SW 1271 (cell line): ENCODE measurements around the gene RICTOR.
"Not testable (repeated sequence)": the region's sequence is repeated elsewhere in the genome, so short reads cannot be mapped to it uniquely, and the experiment has no call there.

Source experiments
- DNase-seq, 2 experiments: peaks; one replicate each; lab custom pipeline; 2025; lab: John Stamatoyannopoulos, UW

Gene RICTOR

DNA sequence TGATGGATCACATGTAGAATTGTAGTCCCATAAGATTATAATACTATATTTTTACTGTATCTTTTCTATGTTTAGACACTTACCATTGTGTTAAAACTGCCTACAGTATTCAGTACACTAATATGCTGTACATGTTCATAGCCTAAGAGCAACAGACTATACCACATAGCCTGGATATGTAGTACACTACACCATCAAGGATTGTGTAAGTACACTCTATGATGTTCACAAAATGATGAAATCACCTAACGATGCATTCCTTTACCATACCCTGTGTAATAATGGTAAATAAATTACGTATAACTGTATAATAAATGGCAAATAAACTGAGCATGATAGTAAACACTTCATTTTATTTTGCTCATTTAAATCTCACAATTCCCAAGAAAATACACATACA, 60.3 kb downstream of the RICTOR start:
- no peak for DNase-seq

DNA sequence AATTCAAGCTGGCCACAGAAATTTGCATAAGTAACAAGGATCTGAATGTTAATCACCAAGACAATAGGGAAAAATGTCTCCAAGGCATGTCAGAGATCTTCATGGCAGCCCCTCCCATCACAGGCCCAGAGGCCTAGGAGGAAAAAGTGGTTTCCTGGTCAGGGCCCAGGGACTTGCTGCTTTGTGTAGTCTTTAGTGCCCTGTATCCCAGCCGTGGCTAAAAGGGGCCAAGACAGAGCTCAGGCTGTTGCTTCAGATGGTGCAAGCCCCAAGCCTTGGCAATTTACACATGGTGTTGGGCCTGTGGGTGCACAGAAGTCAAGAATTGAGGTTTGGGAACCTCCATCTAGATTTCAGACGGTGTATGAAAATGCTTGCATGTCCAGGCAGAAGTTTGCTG, 63.2 kb downstream of the RICTOR start:
- DNase-seq: not testable (repeated sequence)

DNA sequence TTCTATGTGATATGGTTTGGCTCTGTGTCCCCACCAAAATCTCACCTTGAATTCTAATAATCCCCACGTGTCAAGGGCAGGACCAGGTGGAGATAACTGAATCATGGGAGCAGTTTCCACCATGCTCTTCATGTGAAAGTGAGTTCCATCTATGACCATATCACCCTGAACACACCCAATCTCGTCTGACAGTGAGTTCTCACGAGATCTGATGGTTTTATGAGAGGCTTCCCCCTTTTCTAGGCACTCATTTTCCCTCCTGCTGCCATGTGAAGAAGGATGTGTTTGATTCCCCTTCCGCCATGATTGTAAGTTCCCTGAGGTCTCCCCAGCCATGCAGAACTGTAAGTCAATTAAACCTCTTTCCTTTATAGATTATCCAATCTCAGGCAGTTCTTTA, 64.2 kb downstream of the RICTOR start:
- no peak for DNase-seq

DNA sequence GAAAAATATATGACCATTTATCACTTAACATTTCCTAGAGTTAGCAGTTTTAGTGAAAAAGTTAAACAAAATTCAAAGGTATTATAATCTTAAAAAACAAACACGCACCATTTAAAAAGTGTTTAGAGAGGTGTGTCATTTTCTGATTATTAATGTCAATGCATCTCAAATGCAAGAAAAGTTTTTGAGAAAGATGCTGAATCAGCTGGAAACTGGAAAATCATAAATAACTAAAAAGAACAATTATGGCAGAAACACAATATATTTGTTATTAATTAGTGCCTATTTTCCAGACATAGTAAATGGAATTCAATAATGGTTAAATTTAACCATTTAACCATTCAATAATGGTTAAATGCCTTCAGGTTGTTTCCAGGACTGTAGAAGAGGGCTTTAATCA, 64.9 kb downstream of the RICTOR start:
- no peak for DNase-seq

DNA sequence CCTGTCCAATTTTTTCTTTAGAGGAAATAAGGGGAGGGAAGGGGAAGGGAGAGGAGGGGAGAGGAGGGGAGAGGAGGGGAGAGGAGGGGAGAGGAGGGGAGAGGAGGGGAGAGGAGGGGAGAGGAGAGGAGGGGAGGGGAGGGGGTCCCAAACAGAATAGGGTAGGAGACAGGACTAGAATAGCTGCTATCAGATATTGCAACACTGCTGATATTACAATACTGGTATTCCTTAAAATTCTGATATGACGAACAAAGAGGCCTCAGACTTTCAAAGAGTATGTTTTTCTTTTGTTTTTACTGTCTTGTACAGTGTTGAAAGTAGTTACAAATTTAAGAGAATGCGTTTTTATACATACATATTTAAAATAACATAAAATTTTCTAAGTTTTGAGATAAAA, 67.5 kb downstream of the RICTOR start:
- DNase-seq: no peak

DNA sequence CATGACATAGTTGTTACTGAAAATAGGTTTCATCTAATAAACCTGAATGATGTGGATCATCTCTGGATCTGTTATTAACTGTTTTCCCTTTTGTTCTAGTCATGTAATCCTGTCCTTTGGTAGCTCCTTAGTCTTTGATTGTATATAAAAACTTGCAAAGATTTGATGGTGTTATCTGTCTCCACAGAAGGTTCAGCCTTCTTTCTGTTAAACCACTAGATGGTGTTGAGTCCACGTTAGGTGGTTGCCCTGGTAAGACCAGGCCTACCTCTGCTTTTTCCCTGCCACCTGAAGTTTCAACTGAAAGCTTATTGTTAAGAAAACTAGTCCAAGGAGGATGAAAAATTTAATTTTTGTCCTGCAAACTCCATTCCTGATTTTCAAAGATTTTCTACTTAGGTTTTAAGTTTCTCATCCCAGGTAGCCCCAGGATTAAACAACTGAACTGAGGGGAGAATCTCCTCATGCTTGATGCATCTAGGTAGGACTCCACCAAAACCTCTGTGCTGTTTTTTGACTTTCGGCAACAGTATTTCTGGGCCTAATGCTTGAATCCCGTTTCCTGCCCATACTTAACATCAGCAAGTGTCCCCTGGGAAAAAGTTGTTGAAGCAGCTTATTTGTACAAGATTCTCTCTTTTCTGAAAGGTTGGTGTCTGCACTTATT, 68.5 kb downstream of the RICTOR start:
- DNase-seq: peak in 1 of 2 experiments; percentile 16

DNA sequence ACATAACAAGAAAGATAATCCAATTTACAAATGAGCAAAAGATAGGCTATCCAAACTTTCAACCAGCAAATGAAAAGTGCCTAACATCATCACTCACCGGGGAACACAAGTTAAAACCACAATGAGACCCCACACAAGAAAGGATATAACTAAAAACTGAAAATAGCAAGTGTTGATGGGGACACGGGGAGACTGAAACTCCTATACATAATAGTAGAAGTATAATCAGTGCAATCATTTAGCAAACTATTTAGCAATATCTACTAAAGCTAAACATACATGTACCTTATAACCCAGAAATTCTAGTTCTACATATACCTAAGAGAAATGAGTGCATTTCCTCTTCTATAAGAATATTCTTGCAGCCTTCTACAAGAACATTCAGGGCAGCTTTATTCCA, 72.5 kb downstream of the RICTOR start:
- no peak for DNase-seq

DNA sequence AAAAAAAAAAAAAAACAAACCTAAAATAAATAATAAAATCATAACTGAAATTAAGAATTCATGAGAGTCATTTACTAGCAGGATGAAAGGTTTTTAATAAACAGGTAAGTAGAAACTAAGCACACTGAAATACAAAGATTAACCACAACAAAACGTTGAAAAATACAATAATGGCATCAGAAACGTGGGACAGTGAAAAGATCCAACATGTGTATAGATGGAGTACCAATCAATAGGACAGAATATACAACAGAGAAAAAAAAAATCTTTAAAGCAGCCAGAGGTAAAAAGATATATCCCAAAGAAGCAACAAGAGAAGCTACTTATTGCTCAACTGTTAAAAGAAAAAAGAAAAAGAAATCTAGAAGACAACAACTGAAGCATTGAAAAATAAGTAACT, 75.2 kb downstream of the RICTOR start:
- DNase-seq: no peak

DNA sequence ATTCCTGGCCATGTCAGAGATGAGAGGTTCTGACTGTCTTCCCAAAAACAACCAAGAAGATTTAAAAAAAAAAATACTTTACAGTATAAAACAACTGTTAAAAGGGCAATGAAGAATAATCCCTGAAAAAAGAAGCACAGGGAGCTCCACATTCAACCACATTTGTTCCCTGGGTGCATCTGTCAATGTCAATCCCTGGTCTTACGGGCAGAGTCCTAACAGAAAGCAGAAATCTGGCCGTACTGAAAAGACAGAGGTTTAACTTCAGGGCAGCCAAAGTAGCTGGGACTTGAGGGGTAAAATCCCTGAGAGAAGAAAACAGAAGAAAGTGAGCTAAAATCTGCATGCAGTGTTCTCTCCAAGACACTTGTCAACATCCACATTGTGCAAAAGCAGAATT, 76.6 kb downstream of the RICTOR start:
- no peak for DNase-seq

DNA sequence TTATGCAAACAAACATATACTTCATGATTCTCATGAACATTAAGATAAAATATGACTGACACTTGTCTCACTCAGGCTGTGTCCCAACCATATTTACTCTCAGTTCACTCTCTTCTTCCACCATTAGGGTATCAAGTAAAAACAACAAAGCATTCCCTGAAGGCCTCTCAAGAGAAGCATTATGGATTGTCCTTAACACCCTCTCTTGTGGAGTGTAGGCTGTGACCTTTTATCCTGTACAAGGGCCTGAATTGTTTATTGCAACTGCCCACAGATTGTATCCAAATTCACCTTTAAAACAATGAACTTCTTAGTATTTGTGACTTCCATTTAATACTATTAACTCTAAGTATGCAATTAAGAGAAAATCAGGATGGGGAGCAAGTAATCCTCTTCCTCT, 78.1 kb downstream of the RICTOR start:
- DNase-seq: no peak

DNA sequence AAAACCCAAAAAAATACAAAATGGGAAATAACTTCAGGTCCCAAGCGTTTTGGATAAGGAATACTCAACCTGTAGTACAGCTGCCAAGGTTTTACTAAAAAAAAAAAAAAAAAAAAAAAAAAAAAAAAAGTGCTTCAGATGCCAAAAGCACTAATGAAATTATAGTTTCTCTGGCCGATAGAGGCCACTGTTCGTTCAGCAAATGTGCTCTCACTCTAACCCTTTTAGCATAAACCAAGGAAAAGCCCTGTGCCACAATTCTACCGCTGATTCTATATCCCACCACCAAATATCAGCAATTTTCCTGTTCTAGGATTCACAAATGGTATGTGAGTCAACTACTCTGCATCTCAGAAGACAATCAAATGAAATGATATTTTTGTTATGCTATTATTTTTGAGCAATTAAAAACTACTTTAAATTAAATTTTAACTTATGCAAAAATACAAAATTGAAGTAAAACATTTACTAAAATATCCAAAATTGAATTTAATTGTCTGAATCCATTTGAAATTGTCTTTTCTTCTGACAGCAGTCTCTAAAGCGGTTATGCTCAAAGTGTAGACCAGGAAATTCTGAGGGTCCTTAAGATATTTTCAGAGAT, 79.8 kb downstream of the RICTOR start:
- peak; percentile 18 to 77 for DNase-seq

DNA sequence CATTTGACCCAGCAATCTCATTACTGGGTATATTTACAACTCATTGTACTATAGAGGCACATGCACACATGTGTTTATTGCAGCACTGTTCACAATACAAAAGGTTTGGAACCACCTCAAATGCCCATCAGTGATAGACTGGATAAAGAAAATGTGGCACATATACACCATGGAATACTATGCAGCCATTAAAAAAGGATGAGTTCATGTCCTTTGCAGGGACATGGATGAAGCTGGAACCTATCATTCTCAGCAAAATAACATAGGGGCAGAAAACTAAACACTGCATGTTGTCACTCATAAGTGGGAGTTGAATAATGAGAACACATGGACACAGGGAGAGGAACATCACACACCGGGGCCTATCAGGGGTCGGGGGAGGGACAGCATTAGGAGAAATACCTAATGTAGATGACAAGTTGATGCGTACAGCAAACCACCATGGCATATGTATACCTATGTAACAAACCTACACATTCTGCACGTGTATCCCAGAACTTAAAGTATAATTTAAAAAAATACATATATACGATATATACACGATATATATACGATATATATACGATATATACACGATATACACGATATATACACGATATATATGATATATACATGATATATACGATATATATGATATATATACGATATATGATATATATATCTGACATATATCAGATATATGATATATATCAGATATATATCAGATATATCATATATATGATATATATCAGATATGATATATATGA, 84.1 kb downstream of the RICTOR start:
- DNase-seq: not testable (repeated sequence)

DNA sequence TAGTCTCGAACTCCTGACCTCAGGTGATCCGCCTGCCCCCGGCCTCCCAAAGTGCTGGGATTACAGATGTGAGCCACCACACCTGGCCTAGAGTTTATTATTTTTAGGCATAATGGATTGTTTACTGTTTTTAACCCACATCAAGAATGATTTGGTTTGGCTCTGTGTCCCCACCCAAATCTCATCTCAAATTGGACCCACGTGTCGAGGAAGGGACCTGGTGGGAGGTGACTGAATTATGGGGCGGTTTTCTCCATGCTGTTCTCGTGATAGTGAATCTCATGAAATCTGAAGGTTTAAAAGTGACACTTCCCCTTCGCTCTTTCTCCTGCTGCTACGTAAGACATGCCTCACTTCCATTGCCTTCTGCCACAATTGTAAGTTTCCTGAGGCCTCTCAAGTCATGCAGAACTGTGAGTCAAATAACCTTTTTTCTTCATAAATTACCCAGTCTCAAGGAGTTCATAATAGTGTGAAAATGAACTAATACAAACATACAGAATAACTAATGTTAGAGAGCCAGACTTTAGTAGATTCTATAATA, 88.2 kb downstream of the RICTOR start:
- no peak for DNase-seq

DNA sequence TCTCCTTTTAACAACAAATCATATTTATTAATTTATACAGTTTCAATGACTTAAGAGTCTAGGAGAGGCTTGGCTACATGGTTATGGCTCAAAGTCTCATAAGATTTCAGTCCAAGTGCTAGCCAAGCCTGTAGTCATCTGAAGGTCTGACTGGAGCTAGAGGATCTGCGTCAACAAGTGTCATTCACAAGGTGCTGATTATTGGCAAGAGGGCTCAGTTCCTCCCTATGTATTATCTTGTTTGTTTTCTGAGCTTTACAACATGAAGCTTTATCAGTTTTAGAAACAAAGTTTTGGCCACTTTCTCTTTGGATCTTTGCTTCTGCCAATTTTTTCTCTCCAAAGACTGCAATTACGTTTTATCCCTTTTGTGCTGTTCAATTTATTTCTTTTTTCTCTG, 94.7 kb downstream of the RICTOR start:
- no peak for DNase-seq

DNA sequence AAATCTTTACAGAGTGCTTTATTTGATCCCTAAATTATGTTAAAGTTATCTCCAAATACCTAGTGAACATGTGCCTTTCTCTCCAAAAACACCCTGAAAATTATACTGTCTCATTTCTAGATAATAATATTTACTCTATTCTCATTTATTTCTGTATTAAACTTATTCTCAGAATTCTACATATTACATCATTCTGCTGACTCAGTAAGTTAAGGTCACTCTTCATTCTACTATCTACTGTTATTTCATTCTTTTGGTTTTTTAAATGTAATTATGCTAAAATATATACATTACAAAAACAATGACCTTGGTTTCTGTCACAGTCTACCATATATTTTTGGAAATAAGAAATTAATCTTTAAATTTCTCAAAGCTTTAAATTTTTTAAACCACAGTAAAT, 96.2 kb downstream of the RICTOR start:
- DNase-seq: no peak

DNA sequence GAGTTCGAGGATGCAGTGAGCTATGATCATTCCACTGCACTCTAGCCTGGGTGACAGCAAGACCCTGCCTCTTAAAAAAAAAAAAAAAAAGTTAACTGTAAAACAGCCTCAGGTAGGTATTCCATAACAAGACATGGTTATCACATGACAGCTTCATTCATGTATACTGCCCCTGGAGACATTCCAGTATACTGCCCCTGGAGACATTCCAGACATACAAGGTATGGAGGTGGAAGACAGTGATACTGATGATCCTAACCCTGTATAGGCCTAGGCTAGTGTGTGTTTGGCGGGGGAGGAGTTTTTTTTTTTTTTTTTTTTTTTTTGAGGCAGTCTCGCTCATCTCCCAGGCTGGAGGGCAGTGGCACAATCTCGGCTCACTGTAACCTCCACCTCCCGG, 105.5 kb downstream of the RICTOR start:
- DNase-seq: no peak

DNA sequence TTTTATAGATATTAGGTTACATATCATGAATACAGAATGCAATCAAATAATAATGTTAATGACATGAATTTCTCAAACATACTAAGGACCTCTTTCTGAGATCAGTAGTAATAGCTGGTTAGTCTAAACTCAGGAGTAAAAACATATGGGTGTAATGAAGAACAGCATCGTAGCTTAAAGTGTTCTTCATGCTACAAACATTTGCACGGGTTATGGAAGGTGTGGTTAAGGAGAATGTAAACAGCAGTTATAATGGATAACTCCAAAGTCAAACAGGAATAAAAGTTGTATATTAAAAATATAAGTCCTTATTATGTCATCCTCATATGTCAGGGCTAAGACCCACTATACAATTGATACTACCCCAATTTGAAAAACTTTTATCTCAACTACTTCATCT, 112.5 kb downstream of the RICTOR start:
- no peak for DNase-seq

DNA sequence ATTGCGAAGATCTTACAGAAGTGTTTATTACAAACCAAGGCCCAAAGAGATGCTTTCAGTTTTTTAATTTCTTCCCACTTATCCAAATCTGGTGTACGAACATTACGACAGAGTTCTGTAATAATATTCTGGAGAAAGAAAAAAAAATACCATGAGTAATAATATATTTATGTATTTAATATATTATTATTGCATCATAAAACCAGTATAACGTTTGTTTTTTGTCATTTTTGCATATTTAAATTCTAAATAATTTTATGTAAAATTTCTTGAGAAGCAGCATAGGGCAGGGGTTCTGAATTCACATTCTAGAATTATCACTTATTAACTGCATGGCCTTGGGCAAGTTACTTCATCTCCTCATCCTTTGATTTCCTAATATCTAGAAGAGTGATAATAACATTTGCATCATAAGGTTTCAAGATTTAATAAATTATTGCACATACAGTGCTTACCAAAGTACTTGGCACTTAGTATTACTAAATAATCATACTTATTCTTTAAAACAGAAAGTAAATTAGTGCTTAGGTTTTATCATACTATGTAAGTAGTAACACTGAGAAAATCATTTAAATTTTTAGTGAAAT, 120.7 kb downstream of the RICTOR start:
- DNase-seq: no peak

DNA sequence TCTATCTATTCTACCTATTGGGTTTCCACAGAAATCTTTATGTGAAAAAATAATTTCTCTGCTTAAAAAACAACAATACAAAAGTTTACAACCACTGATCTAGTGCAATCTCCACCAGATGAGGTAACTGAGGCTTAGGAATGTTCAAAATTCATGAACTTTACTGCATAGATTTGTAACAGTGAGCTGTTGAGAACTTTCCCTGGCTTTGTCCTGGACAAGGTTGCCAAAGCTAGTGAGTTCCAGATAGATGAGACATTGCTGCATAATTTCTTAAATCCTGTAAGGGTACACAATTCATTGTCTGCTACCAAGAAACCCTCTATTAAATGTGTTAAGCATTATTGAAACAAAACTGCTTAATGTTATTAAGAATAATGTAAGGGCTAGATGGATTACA, 125.7 kb downstream of the RICTOR start:
- DNase-seq: no peak

DNA sequence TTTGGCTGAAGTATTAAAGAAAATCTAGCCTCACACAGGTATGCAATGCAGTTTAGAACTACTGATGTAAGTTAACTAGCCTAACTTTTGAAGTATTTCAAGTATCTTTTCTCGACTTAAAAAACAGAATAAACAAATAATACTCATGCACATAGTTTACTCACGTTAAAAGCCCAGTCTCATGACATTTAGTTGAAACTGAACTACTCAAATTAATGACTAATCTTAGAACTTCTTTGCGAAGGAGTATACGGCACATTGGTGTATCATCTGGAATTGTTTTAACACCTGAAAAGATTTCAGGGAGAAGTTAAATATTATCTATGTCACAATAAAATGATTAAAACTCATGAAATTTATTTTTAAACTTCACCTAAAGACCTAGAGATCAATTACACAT, 129.9 kb downstream of the RICTOR start:
- no peak for DNase-seq

DNA sequence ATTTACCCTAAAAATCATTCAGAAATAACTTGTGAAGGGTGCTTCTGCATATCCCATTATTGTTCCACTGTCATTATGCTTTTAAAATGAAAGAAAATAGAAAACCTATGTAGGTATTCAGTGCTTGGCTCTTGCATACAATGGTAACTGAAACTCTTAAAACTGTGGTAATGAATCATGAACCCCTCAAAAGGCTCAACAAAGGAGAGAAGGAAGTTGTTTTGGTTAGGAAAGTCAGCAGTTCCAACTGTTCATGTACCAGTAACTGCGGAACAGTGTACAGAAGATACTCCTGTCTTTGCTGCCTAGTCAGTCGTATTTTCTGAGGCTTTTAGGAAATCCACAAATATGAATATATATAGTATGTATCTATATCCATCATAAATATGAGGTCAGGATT, 132.3 kb downstream of the RICTOR start:
- no peak for DNase-seq

DNA sequence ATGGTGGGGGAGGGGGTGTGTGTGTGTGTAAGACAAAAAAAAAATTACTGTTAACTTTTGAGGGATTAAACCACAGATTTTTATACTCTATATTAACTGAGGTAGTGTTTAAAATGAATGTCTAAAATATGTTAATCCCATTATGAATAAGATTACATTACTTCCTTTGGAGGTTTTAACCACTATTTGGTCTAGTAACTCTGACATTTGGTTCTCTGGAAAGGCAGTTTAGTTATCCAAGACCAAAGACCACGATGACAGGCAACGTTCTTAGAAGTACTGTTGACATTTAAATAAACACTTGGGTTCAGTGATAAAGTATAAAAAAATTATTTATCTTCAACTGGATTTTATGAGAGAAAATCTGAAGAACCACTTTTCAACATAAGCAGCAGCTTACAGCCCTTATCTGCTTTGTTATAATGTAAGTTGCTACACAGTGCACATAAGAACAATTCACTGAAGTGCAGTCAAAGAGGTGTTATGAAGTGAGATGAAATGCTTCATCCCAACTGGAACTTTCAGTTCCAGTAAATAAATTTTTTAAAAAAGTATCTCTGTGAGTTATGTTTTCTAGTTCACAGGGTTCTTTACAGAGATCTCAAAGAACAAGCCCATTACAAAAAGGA, 133.9 kb downstream of the RICTOR start:
- DNase-seq: no peak
